ENCODE results near the gene SNX8. TPM values are rescaled to one million over a fixed set of nuclear protein-coding genes. Genes with fewer than 3 reads are reported as not detected.

Gene SNX8
- total RNA-seq, 2 experiments from 2014 or later = 47.6 to 49.6 TPM

GRCh38 chr7:2299870-2300512, 14.2 kb downstream of the SNX8 start:
- CTCF ChIA-PET = interaction anchor here (1.1 kb wide), 1 partner anchor 64 kb away, joined by 3 read pairs; no protein-coding TSS in a partner anchor
- POLR2A ChIA-PET = no interaction called here

- ChIA-PET POLR2A (no interaction called here), CTCF (interaction anchor here (1.1 kb wide), 1 partner anchor 65 kb away, joined by 3 read pairs; no protein-coding TSS in a partner anchor)
Measured at GRCh38 chr7:2299131-2299829, 15.0 kb downstream of the SNX8 start.

DNA sequence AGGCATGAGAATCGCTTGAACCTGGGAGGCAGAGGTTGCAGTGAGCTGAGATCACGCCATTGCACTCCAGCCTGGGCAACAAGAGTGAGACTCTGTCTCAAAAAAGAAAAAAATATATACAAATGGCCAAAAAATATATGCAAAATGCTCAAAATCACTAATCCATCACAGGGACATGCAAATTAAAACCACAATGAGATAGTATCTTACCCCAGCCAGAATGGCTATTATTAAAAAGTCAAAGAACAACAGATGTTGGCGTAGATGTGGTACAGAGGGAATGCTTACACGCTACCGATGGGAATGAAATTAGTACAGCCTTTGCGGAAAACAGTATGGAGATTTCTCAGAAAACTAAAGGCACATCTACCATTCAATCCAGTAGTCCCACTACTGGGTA, 17.4 kb downstream of the SNX8 start:
- POLR2A ChIA-PET = no interaction called here
- CTCF ChIA-PET = interaction anchor here (0.7 kb wide), 1 partner anchor 134 kb away, joined by 3 read pairs; no protein-coding TSS in a partner anchor

DNA sequence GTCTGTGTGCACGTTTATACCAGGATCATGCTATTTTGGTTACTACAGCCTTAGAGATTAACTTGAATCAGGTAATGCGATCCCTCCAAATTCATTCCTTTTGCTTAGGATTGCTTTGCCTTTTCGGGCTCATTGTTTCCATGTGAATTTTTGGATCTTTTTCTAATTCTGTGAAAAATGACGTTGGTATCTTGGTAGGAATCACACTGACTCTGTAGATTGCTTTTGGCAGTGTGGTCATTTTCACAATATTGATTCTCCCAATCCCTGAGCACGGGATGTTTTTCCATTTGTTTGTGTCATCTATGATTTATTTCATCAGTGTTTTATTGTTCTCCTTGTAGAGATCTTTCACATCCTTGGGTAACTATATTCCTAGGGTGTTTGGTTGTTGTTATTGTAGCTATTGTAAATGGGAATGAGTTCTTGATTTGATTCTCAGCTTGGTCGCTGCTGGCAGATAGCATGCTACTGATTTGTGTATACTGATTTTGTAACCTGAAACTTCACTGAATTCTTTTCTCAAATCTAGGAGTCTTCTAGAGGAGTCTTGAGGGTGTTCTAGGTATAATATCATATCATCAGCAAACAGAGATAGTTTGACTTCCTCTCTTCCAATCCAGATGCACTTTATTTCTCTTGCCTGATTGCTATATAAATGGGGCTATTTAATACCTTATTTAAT, 18.2 kb downstream of the SNX8 start:
- ChIA-PET CTCF (no interaction called here), POLR2A (no interaction called here)

DNA sequence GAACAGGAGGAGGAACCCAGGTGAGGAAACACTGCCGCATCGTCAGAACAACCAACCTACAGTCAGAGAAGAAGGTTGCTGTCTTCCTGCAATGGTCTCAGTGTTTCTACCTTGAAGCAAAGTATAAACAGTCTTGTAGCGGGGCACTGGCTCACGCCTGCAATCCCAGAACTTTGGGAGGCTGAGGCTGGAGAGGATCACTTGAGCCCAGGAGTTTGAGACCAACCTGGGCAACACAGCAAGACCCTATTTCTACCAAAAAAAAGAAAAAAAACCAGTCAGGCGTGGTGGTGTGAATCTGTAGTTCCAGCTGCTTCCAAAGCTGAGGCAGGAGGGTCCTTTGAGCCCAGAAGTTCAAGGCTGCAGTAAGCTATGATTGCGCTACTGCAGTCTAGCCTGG, 23.4 kb downstream of the SNX8 start:
- CTCF ChIA-PET = no interaction called here
- POLR2A ChIA-PET = no interaction called here

GRCh38 chr7:2289621-2290020, 24.6 kb downstream of the SNX8 start:
- ChIA-PET CTCF (no interaction called here), POLR2A (no interaction called here)

DNA sequence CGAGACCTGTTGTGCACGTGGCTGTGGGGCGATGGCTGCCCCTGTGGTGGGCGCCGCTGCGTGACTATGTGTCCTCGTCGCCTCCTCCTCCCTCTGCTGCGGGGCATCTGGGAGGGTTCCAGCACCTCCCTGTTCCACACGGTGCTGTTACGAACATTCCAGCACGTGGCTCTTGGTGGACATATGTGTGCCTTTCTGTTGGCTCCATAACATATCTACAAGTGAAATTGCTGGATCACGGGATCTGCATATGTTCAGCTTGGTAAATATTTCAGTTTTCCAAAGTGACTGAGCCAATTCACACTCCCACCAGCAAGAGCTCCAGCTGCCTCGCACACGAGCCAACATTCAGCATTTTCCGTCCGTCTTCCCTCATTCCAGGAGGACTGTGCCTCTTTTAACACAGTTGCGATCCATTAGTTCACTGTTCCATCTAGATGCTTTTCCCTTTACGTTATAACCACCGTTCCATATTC, 25.1 kb downstream of the SNX8 start:
- ChIA-PET POLR2A (no interaction called here), CTCF (interaction anchor here (0.7 kb wide), 1 partner anchor 19 kb away, joined by 3 read pairs; no protein-coding TSS in a partner anchor)

DNA sequence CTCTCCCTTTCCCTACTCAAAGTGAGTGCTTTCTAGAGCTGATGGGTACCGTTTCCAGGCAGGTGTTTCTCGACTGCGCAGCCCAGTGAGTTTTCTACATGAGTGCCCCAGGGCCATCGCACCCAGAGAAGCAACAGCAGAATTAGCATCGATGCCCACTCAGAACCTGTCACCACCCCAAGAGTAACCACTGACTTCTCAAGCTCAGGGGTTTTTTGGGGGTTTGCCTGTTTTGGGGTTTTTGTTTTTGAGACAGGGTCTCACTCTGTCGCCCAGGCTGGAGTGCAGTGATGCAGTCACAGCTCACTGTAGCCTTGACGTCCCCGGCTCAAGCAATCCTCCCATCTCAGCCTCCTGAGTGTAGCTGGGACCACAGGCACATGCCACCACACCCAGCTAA, 25.7 kb downstream of the SNX8 start:
- ChIA-PET CTCF (interaction anchor here (0.7 kb wide), 2 partner anchors 16 to 18 kb away, joined by 3 to 4 read pairs; no protein-coding TSS in a partner anchor), POLR2A (no interaction called here)

GRCh38 chr7:2287745-2288144, 26.5 kb downstream of the SNX8 start:
- CTCF ChIA-PET = no interaction called here
- POLR2A ChIA-PET = no interaction called here

DNA sequence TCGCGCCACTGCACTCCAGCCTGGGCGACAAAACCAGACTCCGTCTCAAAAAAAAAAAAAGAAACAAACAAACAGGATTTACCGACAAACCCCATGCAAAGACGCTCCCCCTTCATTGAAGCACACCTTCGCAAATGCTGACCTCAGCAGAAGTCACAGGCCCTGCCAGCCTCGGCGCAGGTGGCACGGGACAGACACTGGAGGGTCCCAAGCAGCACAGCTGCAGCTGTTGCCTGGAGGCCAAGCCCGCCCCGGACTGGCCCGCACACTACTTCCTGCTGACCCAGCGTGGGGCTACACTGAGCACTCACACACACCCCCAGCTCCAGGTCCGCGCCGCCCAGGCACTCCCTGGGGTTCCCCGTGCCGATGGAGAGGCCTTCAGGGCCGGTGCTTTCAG, 31.2 kb downstream of the SNX8 start:
- ChIA-PET CTCF (interaction anchor here (0.6 kb wide), 1 partner anchor 490 kb away, joined by 3 read pairs; no protein-coding TSS in a partner anchor), POLR2A (no interaction called here)

DNA sequence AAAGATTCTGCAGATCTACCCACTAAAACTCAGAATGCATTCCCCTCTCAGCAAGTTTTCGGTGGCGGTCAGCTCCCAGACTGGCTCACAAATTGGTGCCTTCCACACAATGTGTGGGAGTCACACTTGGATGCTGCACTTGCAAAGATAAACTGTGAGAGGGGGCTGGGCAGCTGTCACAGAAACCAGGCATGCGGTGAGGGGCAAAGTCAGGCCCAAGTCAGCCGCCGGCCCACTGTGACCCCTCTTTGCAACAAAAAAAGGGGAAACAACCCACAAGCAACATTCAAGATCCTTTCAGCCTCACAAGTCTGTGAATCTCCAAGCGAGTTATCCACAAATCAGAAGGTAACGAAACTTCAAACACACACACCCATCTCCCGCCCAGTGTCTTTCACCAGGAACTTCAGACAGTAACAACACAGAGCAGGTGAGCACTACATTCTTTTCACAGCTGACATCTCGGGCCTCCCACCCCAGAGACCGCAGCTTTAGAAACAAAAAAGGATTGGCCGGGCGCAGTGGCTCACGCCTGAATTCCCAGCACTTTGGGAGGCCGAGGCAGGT, 32.0 kb downstream of the SNX8 start:
- ChIA-PET POLR2A (no interaction called here), CTCF (interaction anchor here (0.6 kb wide), 1 partner anchor 181 kb away, joined by 4 read pairs; no protein-coding TSS in a partner anchor)

GRCh38 chr7:2281541-2281940, 32.7 kb downstream of the SNX8 start:
- ChIA-PET POLR2A (no interaction called here), CTCF (no interaction called here)

GRCh38 chr7:2280424-2280823, 33.8 kb downstream of the SNX8 start:
- POLR2A ChIA-PET = no interaction called here

GRCh38 chr7:2279896-2280295, 34.3 kb downstream of the SNX8 start:
- POLR2A ChIA-PET = no interaction called here
- CTCF ChIA-PET = no interaction called here

More at GRCh38 chr7:2280424-2280823, 33.8 kb downstream of the SNX8 start:
- CTCF ChIA-PET = interaction anchor here (0.7 kb wide), 1 partner anchor 11 kb away, joined by 3 read pairs; no protein-coding TSS in a partner anchor

DNA sequence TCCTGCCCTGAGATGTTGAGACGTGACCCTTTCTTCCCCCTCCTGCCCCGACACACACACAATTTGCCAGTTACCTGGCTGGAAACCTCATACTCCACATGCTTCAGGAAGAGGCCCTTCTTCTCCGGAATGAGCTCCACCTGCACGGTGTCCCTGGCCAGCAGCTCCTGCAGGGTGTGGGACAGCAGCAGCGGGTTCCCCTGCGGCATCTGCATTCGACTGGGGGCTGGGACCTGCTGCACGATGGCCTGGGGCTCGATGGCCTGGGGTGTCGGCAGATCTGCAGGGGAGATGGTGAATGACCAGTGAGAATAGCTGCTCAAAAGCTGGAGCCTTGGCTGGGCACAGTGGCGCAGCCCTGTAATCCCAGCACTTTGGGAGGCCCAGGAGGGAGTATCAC, 36.2 kb downstream of the SNX8 start:
- CTCF ChIA-PET = no interaction called here
- POLR2A ChIA-PET = no interaction called here

DNA sequence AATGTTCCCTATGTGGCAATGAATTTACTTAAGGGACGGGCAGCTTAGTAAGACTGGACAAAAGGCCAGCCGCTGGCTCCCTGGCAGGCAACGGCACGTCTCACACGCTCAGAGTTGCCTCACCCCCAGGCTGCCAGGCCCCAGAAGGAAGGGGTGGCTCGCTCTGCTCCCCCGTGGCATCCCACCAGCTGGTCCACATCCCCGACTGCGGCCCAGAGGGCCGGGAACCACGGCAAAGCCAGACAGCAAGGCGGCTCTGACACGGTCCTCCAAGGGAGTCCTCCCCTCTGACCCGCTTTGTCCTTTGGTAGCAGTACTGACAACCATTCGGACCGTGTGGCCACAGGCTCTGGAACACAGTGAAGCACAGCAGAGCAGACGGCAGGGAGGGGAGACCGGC, 38.1 kb downstream of the SNX8 start:
- POLR2A ChIA-PET = no interaction called here
- CTCF ChIA-PET = interaction anchor here (1.0 kb wide), 1 partner anchor 27 kb away, joined by 3 read pairs; no protein-coding TSS in a partner anchor

GRCh38 chr7:2275101-2275500, 39.1 kb downstream of the SNX8 start:
- POLR2A ChIA-PET = no interaction called here
- CTCF ChIA-PET = no interaction called here

DNA sequence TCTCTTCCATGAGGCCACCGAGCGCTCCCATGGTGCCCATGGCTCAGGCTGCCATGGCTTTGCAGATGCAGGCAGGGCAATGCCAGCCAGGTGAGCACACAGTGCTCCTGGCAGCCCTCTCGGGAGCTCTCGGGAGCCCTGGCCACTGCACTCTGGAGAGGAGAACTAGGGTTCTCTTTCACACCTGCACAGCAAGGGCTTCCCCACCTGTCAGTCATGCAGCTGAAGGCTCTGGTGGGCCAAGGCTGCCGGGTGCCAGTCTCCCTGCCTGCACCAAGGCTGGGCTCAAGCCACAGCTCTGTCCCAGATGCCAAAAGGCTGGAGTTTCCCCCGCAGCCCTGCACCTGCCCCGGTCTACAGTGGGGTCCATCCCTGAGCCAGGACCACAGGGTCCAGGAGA, 39.6 kb downstream of the SNX8 start:
- POLR2A ChIA-PET = no interaction called here
- CTCF ChIA-PET = no interaction called here

- CTCF ChIA-PET = no interaction called here
- POLR2A ChIA-PET = no interaction called here
Measured at GRCh38 chr7:2273866-2274265, 40.4 kb downstream of the SNX8 start.

GRCh38 chr7:2272031-2272430, 42.2 kb downstream of the SNX8 start:
- CTCF ChIA-PET = no interaction called here
- POLR2A ChIA-PET = no interaction called here

Data from activated CD8-positive, alpha-beta memory T cell treated with anti-CD3 and anti-CD28 coated beads for 36 hours (primary cell).